Choroid plexus epithelial cell (primary cell): ENCODE measurements around the gene OR1Q1.
"Not testable (repeated sequence)": the region's sequence is repeated elsewhere in the genome, so short reads cannot be mapped to it uniquely, and the experiment has no call there.

ENCODE experiments used
- DNase-seq: peaks from one replicate; pipeline ENCODE4 v3.0.0-alpha.2; 2010; ENCODE audit warnings: low read depth
- H3K4me3 ChIP-seq: 2 replicates; pipeline ENCODE4 v1.5.1; 2011; ENCODE audit warnings: low read depth, mild to moderate bottlenecking, control low read depth, low read length, moderate library complexity
- TF ChIP-seq, protein P1 (sequence below): conservative IDR thresholded peaks from 2 replicates; pipeline ENCODE4 v1.5.1; 2011; ENCODE audit warnings: low read depth, mild to moderate bottlenecking, control low read depth, inconsistent platforms, low read length, moderate library complexity

Gene OR1Q1, protein sequence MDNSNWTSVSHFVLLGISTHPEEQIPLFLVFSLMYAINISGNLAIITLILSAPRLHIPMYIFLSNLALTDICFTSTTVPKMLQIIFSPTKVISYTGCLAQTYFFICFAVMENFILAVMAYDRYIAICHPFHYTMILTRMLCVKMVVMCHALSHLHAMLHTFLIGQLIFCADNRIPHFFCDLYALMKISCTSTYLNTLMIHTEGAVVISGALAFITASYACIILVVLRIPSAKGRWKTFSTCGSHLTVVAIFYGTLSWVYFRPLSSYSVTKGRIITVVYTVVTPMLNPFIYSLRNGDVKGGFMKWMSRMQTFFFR

GRCh38 chr9:122614362-122614761 is at the start of gene OR1Q1:
Gene OR1Q1, plus strand, starts transcription at chr9:122614738. Its CDS starts 0 bp downstream, at chr9:122614738.
- no peak for DNase-seq
- H3K4me3 ChIP-seq, result no peak within 1 kb of the TSS
- TF ChIP-seq, protein P1, sequence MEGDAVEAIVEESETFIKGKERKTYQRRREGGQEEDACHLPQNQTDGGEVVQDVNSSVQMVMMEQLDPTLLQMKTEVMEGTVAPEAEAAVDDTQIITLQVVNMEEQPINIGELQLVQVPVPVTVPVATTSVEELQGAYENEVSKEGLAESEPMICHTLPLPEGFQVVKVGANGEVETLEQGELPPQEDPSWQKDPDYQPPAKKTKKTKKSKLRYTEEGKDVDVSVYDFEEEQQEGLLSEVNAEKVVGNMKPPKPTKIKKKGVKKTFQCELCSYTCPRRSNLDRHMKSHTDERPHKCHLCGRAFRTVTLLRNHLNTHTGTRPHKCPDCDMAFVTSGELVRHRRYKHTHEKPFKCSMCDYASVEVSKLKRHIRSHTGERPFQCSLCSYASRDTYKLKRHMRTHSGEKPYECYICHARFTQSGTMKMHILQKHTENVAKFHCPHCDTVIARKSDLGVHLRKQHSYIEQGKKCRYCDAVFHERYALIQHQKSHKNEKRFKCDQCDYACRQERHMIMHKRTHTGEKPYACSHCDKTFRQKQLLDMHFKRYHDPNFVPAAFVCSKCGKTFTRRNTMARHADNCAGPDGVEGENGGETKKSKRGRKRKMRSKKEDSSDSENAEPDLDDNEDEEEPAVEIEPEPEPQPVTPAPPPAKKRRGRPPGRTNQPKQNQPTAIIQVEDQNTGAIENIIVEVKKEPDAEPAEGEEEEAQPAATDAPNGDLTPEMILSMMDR, result no peak

DNA sequence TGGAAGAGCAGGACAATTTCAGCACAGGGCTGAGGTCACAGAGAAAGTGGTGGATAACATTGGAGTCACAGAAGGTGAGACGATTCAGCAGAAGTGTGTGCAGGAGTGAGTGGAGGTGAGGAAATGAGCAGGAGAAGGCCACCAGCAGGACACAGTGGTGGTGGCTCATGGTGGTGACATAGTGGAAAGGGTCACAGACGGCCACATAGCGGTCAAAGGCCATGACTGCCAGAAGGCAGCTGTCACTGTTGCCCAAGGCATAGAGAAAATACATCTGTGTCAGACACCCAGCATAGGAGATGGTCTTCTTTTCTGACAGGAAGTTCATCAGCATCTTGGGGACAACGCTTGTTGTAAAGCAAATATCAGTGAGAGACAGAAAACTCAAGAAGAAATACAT is 46.6 kb upstream of the OR1Q1 start:
- H3K4me3 ChIP-seq, result no peak overlapping the region
- TF ChIP-seq, protein P1, result no peak
- DNase-seq, result no peak

DNA sequence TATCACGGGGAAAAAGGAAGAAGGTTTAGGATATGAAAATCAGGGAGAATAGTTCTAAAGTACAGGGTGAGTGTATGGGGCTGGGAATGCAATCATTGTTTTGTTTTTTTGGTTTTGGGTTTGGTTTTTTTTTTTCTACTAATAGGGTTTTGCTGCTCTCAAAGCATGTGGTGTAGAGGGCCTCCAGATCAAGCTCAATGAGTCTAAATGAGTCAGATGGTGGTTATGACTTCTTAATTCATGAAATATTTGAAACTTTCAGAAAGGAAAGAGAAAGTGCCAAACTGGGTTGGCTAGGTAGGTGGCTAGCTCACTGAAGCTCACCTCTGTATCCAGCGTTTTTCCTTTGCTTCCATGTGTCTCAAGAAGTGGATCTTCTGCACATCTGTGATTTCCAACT is 42.1 kb upstream of the OR1Q1 start:
- TF ChIP-seq, protein P1, result no peak
- no peak overlapping the region for H3K4me3 ChIP-seq
- no peak for DNase-seq

GRCh38 chr9:122579874-122580273 is 34.7 kb upstream of the OR1Q1 start:
- no peak overlapping the region for H3K4me3 ChIP-seq
- no peak for DNase-seq
- TF ChIP-seq, protein P1, result no peak

DNA sequence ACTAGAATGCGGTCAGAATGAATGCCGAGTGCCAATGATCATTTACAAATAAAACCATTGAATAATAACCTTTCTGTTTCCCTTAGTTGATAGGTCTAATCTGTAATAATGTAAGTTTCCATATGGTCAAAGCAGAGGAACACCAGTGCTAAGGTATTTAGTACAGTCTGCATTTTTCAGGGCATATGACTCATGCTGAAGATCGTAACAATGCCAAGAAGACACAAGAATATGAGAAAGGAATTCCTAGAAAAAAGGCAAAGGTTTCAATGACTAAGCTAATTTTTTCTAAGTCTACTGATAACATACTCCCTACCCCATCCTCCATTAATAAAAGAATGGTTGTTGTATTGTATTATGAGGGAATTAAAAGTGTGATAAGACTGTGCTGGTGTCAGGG is 34.2 kb upstream of the OR1Q1 start:
- TF ChIP-seq, protein P1, result no peak
- no peak overlapping the region for H3K4me3 ChIP-seq
- peak; percentile 55 for DNase-seq

GRCh38 chr9:122583284-122583683 is 31.3 kb upstream of the OR1Q1 start, which contains the start of gene OR1L8:
Gene OR1L8, minus strand, starts transcription at chr9:122583384. Its CDS starts 14,907 bp downstream, at chr9:122568477.
- H3K4me3 ChIP-seq, DNase-seq: not testable (repeated sequence)

- no peak overlapping the region for H3K4me3 ChIP-seq
- TF ChIP-seq, protein P1, result no peak
- DNase-seq, result no peak
Measured at GRCh38 chr9:122605691-122606090, 8.8 kb upstream of the OR1Q1 start.
